ENCODE results near the gene DNAJC6. TPM values are rescaled to one million over a fixed set of nuclear protein-coding genes. Genes with fewer than 3 reads are reported as not detected.

The DNAJC6 gene
- total RNA-seq, 2 donors from 2014 or later: 3.7 TPM

DNA sequence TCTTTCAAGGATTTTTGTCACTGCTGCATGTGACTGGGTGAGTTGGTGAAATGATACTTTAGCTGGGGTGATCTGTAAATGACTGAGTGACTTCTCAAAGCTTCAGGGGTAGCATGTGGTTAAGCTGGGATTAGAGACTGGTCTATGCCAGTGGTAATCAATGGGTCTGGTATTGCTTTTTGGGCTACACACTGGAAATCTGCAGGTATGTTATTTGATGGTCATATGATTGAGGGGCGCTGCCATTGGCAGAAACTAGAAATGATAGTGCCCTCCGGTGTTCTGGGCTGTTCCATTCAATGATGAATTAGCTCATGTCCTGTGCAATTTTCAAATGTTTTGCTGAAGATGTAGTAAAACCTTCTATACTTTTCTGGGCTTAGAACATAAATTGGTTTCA lies 39.7 kb upstream of the DNAJC6 start:
- Histone ChIP-seq H3K9me3 (no peaks in the 10 kb centered on the region), H3K27me3 (replicated peaks; ENCODE audit: insufficient read depth) (no peaks in the 10 kb centered on the region), H3K4me1 (ENCODE audit: control insufficient read depth in 1 of 2, low read depth in 2 of 2) (peaks cover 5 to 9% of the 10 kb centered on the region in 2 donors), H3K4me3 (no peak overlapping the region), H3K27ac (no peak overlapping the region), H3K36me3 (no peaks in the 10 kb centered on the region)
- ATAC-seq (ENCODE audit: insufficient number of reproducible peaks, low FRiP score, low read depth) (no peak), DNase-seq (ENCODE audit: low spot score) (no peak)
- TF ChIP-seq, protein P1, sequence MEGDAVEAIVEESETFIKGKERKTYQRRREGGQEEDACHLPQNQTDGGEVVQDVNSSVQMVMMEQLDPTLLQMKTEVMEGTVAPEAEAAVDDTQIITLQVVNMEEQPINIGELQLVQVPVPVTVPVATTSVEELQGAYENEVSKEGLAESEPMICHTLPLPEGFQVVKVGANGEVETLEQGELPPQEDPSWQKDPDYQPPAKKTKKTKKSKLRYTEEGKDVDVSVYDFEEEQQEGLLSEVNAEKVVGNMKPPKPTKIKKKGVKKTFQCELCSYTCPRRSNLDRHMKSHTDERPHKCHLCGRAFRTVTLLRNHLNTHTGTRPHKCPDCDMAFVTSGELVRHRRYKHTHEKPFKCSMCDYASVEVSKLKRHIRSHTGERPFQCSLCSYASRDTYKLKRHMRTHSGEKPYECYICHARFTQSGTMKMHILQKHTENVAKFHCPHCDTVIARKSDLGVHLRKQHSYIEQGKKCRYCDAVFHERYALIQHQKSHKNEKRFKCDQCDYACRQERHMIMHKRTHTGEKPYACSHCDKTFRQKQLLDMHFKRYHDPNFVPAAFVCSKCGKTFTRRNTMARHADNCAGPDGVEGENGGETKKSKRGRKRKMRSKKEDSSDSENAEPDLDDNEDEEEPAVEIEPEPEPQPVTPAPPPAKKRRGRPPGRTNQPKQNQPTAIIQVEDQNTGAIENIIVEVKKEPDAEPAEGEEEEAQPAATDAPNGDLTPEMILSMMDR (IDR thresholded peaks at IDR 0.05): no peak

DNA sequence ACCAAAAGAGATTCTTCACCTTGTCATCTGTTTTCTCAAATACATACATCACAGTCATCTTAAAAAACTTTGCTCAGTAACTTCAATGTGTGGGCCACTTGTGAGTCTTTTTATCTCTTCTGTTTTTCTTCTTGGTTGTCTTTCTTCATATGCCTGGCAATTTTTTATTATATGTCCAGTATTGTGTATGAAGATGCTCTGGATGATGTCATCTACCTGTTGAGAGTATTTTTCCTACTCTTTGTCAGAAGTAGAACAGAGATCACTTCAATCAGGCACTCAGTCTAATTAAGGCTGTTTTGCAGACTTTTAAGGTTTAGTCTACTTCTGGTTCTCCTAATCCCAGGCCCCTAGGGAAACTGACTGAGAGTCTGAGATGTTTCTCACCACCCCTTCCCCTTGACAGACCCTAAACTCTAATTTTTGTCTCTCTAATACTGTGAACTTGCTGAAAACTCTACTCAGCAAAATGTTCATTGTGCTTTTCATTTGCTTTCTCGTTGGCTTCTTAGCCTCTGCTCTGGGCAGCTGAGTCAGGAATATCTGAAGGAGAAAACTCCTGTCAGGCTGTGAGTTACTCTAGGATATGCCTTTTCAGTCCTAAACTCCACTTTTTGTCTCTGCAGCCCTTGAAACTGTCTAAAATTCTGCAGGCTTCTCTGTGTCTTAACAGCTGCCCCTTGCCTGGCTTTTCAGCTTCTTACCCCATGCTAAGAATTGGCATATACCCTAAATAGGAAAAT lies 33.0 kb upstream of the DNAJC6 start:
- Histone ChIP-seq H3K27me3 (replicated peaks; ENCODE audit: insufficient read depth) (no peaks in the 10 kb centered on the region), H3K27ac (no peak overlapping the region), H3K9me3 (no peaks in the 10 kb centered on the region), H3K36me3 (no peaks in the 10 kb centered on the region), H3K4me3 (no peak overlapping the region), H3K4me1 (ENCODE audit: control insufficient read depth in 1 of 2, low read depth in 2 of 2) (peaks cover 0 to 7% of the 10 kb centered on the region in 2 donors)
- TF ChIP-seq, protein P1 (IDR thresholded peaks at IDR 0.05): no peak
- no peak for ATAC-seq (ENCODE audit: insufficient number of reproducible peaks, low FRiP score, low read depth)
- no peak for DNase-seq (ENCODE audit: low spot score)

DNA sequence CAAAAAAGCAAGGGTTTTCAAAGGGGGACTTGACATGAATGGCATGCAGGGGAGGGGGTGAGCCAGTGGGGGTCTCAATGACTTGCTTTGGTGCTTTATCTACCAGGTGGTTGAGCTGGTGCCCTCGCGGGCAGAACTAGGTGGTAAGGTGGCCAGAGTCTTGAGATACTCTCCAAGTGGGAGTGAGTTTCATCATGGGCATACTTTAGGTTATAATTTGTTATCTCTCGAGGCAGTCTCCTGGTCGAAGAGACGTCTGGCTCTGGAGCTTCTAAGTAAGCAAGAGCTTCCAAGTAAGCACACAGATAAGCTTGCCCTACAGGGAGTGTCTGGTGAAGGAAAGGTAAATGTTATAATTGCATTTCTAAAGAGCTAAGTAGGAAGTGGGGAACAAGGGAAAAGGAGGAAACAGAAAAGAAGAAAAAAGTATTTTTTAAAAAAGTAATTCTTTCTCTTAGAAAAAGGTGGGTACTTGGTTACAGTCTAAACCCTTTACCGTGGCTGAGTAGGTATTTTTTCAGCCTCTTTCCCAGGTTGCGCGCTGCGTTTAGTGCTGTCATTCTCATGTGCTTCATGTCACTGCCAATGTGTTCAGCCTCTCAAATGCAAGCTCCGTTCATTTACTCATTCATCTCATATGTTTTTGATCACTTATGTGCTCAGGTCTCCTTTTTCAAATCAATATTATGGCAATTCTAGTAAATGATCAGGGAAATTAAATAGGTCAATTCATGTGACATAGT lies 31.6 kb upstream of the DNAJC6 start:
- no peaks in the 10 kb centered on the region for H3K36me3 ChIP-seq
- no peak for ATAC-seq (ENCODE audit: insufficient number of reproducible peaks, low FRiP score, low read depth)
- no peaks in the 10 kb centered on the region for H3K27me3 ChIP-seq (replicated peaks; ENCODE audit: insufficient read depth)
- TF ChIP-seq, protein P1 (IDR thresholded peaks at IDR 0.05): no peak
- DNase-seq (ENCODE audit: low spot score): no peak
- no peak overlapping the region for H3K27ac ChIP-seq
- peaks cover 0 to 7% of the 10 kb centered on the region in 2 donors for H3K4me1 ChIP-seq (ENCODE audit: control insufficient read depth in 1 of 2, low read depth in 2 of 2)
- H3K9me3 ChIP-seq: no peaks in the 10 kb centered on the region
- H3K4me3 ChIP-seq: no peak overlapping the region

- ATAC-seq (ENCODE audit: insufficient number of reproducible peaks, low FRiP score, low read depth) (no peak), DNase-seq (ENCODE audit: low spot score) (no peak)
- TF ChIP-seq, protein P1 (IDR thresholded peaks at IDR 0.05): no peak
- no peak overlapping the region for H3K27ac ChIP-seq
- H3K36me3 ChIP-seq: no peaks in the 10 kb centered on the region
- H3K9me3 ChIP-seq: no peaks in the 10 kb centered on the region
- no peak overlapping the region for H3K4me3 ChIP-seq
- H3K4me1 ChIP-seq (ENCODE audit: control insufficient read depth in 1 of 2, low read depth in 2 of 2): peaks cover 0 to 7% of the 10 kb centered on the region in 2 donors
- no peaks in the 10 kb centered on the region for H3K27me3 ChIP-seq (replicated peaks; ENCODE audit: insufficient read depth)
Measured at GRCh38 chr1:65278376-65279069, 30.8 kb upstream of the DNAJC6 start.

All from thoracic aorta (tissue), 2 donors.